ENCODE measurements around the gene ZBTB46.
"Not testable (repeated sequence)": the region's sequence is repeated elsewhere in the genome, so short reads cannot be mapped to it uniquely, and the experiment has no call there.

ZBTB46 gene

GRCh38 chr20:63814891-63815614 is 16.0 kb downstream of the ZBTB46 start:
- no peak for DNase-seq (ENCODE audit: low read depth)

- no peak for DNase-seq (ENCODE audit: low read depth)
Measured at GRCh38 chr20:63811491-63811875, 19.6 kb downstream of the ZBTB46 start.

- no peak for DNase-seq (ENCODE audit: low read depth)
Measured at GRCh38 chr20:63810730-63811490, 20.2 kb downstream of the ZBTB46 start.

DNA sequence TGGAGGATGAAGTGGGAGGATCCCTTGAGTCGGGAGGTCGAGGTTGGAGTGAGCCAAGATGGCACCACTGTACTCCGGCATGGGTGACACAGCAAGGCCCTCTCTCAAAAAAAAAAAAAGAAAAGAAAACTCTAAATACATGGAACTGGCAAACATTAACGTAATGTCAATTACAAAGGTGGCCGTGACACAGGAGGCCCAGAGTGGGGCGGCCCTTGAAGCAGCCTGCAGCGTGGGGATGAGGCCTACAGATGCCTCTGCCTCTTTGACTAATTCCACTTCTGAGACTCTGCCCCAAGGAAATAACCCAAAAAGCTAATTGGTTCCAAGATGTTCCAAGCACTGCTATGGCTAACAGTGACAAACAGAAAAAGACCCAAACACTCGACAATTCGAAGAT is 21.2 kb downstream of the ZBTB46 start:
- DNase-seq (ENCODE audit: low read depth) = no peak

GRCh38 chr20:63808964-63809674 is 21.9 kb downstream of the ZBTB46 start:
- no peak for DNase-seq (ENCODE audit: low read depth)

DNA sequence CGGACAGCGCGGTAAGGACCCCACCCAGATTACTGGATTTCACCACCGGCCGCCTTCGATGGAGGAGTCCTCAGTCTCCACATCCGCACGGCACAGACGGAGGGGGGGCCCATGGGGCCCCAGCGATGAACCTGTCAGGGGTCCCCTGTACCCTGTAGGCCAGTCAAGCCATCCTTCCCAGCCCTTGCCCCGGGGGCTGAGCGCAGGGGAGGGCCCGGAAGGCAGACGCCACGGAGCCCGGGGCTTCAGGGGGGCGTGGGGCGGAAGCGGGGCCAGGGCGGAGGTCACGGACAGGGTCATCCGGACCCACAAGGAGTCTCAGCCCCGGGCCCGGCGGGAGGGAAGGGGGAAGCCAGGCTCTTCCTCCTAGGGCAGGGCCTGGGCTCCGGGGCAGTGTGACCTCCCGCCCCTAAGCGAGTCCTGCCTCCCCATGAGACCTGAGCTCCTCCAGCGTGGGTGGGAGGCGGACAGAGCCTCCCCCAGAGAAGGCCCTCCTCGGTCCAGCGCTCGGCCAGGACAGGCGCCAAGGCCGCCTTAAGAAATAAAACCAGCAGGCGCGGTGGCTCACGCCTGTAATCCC is 22.8 kb downstream of the ZBTB46 start:
- no peak for DNase-seq (ENCODE audit: low read depth)

GRCh38 chr20:63807654-63808053 is 23.4 kb downstream of the ZBTB46 start:
- no peak for DNase-seq (ENCODE audit: low read depth)

- no peak for DNase-seq (ENCODE audit: low read depth)
Measured at GRCh38 chr20:63804308-63804636, 26.8 kb downstream of the ZBTB46 start.

GRCh38 chr20:63802469-63803240 is 28.4 kb downstream of the ZBTB46 start:
- no peak for DNase-seq (ENCODE audit: low read depth)

DNA sequence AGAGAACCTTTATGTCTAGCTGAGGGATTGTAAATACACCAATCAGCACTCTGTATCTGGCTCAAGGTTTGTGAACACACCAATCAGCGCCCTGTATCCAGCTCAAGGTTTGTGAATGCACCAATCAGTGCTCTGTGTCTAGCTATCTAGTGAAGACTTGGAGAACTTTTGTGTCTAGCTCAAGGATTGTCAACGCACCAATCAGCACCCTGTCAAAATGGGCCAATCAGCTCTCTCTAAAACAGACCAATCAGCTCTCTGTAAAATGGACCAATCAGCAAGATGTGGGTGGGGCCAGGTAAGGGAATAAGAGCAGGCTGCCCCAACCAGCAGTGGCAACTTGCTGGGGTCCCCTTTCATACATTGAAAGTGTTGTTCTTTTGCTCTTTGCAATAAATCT is 29.9 kb downstream of the ZBTB46 start:
- DNase-seq (ENCODE audit: low read depth) = not testable (repeated sequence)

DNA sequence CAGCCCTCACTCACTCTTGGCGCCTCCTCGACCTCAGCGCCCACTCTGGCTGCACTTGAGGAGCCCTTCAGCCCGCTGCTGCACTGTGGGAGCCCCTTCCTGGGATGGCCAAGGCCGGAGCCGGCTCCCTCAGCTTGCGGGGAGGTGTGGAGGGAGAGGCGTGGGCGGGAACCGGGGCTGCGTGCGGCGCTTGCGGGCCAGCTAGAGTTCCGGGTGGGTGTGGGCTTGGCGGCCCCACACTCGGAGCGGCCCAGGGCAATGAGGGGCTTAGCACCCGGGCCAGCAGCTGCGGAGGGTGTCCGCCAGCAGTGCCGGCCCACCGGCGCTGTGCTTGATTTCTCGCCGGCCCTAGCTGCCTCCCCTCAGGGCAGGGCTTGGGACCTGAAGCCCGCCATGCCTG is 30.7 kb downstream of the ZBTB46 start:
- not testable (repeated sequence) for DNase-seq (ENCODE audit: low read depth)

GRCh38 chr20:63799127-63799526 is 31.9 kb downstream of the ZBTB46 start:
- DNase-seq (ENCODE audit: low read depth) = not testable (repeated sequence)

- DNase-seq (ENCODE audit: low read depth) = not testable (repeated sequence)
Measured at GRCh38 chr20:63797175-63797574, 33.9 kb downstream of the ZBTB46 start.

DNA sequence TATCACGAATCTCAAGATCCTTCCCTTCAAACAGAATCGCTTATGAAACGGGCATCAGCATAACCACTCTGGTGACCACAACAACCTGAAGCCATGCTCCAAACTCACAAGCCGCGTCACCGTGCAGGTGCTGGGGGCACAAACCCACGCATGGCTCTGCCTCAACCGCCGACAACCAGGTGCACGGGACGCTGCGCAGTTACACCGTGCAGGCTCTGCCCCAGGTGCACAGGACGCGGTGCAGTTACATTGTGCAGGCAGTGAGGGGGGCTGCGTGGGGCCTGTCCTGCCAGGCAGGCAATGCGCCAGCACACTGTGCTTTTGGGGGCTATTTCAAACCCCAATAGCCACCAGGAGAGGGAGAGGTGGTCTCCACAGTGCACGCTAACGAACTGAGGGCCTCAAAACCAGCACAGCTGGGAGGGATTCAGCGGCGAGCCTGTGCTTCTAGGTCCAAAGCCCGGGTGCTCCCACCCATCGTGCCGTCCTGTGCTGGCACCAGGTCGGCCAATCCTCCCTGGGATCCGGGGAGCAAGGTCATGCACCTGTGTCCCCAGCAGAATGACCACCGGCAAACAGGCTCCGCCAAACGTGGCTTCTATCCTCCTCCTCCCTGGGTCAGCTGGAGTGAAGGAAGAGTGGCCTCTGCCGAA is 35.8 kb downstream of the ZBTB46 start:
- no peak for DNase-seq (ENCODE audit: low read depth)

DNA sequence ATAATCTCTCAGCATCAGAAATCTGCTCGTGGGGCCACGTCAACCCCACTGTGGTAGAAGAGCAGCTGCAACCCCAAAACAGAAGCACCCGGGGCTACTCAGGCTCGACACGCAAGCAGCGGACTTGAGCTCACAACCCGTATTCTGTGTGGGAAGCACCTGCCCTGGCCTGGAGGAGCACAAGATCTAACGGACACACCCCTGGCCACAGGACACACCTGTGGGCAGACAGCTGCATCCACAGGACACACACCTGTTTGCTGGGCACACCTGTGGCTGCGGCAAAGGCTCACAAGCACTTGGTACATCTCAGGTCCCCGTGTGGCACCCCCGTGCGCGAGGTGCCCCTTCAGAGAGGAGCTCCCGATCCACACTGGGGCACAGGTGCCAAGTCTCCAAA is 36.5 kb downstream of the ZBTB46 start:
- no peak for DNase-seq (ENCODE audit: low read depth)

GRCh38 chr20:63792866-63793265 is 38.2 kb downstream of the ZBTB46 start:
- DNase-seq (ENCODE audit: low read depth) = no peak

- no peak for DNase-seq (ENCODE audit: low read depth)
Measured at GRCh38 chr20:63791497-63792156, 39.4 kb downstream of the ZBTB46 start.

- DNase-seq (ENCODE audit: low read depth) = no peak
Measured at GRCh38 chr20:63790572-63791168, 40.4 kb downstream of the ZBTB46 start.

DNA sequence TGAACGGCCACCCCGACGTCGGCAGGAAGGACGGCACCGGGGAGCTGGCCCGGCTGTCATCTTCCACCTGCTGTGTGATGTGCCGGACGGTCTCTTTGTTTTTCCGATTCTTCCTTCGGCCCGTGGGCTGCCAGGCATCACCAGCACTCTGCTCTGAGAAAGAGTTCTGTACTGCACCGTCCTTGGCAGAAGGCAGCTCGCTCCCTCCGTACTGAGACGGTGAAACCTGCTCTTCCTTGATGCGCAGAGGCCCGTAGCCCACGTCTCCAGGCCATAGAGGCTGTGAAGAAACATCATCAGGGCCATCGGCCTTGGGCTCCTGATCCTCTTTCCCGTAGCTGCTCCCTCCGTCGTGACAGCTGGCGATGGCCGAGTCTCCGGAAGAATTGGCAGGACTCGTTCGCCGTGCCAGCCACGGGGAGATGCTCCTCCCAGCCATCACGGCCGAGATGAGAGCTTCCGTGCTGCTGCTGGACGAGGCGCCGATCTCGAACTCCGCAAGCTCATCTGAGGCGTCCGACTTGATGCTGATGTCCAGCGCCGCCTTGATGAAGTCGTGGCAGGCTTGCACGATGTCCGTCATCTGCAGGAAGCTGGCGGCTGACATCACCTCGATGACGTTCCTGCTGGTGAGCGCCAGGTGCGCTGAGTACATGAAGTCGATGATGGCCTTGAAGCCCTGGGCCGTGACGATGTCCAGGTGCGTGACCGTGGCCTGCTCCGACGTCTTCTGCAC is 41.1 kb downstream of the ZBTB46 start:
- DNase-seq (ENCODE audit: low read depth) = no peak

- no peak for DNase-seq (ENCODE audit: low read depth)
Measured at GRCh38 chr20:63787749-63788148, 43.3 kb downstream of the ZBTB46 start.
